ENCODE results near the gene RAPGEF2. TPM values are rescaled to one million over a fixed set of nuclear protein-coding genes. Genes with fewer than 3 reads are reported as not detected.

Gene RAPGEF2
- total RNA-seq, 1 experiment from 2014 or later = 17.6 TPM

DNA sequence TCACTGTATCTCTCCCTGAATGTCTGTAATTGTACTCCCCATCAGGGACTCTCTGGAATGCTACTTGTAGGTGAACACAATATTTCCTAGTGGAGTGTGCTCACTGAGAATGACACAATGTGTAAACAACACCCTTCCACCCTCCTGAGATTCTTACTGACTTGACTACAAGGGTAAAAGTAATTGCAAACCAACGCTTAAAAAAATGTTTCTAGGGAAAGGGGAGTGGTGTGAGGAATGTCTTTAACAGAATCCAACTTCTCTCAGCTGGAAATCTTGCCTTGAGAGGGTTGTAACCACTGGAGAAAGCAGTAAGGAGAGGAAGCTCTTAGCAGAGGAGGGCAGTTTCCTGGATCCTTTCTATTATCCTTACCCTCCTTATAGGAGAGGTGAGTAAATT lies 5.1 kb upstream of the RAPGEF2 start:
- H3K27ac ChIP-seq (ENCODE audit: low read length) = no peak overlapping the region
- intact Hi-C loops (cut with micrococcal nuclease; ENCODE audit: unreplicated experiment) = no loop called here
- DNase-seq (ENCODE audit: low read depth, low spot score) = no peak
- H3K27me3 ChIP-seq (ENCODE audit: control insufficient read depth, insufficient read depth, low read length) = no peaks in the 10 kb centered on the region
- H3K4me3 ChIP-seq (ENCODE audit: low read depth in 2 of 2, low read length in 2 of 2) = no peak overlapping the region
- H3K9me3 ChIP-seq (ENCODE audit: control insufficient read depth, insufficient read depth, low read depth, low read length) = no peaks in the 10 kb centered on the region
- no TSS peak for BruUV-seq (replicated peaks)
- ChIA-PET POLR2A (no interaction called here), CTCF (no interaction called here)
- H3K36me3 ChIP-seq (ENCODE audit: control insufficient read depth, insufficient read depth, low read length) = no peaks in the 10 kb centered on the region
- ATAC-seq = no peak
- TF ChIP-seq, protein P1, sequence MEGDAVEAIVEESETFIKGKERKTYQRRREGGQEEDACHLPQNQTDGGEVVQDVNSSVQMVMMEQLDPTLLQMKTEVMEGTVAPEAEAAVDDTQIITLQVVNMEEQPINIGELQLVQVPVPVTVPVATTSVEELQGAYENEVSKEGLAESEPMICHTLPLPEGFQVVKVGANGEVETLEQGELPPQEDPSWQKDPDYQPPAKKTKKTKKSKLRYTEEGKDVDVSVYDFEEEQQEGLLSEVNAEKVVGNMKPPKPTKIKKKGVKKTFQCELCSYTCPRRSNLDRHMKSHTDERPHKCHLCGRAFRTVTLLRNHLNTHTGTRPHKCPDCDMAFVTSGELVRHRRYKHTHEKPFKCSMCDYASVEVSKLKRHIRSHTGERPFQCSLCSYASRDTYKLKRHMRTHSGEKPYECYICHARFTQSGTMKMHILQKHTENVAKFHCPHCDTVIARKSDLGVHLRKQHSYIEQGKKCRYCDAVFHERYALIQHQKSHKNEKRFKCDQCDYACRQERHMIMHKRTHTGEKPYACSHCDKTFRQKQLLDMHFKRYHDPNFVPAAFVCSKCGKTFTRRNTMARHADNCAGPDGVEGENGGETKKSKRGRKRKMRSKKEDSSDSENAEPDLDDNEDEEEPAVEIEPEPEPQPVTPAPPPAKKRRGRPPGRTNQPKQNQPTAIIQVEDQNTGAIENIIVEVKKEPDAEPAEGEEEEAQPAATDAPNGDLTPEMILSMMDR (IDR thresholded peaks at IDR 0.05) = no peak
- TF ChIP-seq POLR2AphosphoS5 (IDR thresholded peaks at IDR 0.05; ENCODE audit: low read depth, low read length) (no peak), SIN3A (IDR thresholded peaks at IDR 0.05; ENCODE audit: borderline replicate concordance, insufficient read depth, low read depth, low read length) (no peak), REST (IDR thresholded peaks at IDR 0.05; ENCODE audit: insufficient read depth in 1 of 2, low read depth in 2 of 2, low read length in 1 of 2) (no peak), TCF7L2 (IDR thresholded peaks at IDR 0.05; ENCODE audit: low read depth, low read length) (no peak)
- in situ Hi-C loops (cut with HindIII; ENCODE audit: low pct_unique_long_range_greater_than_20kb, low sequenced_read_pairs) = no loop called here
- peaks cover 4% of the 10 kb centered on the region; the same call in 1 of the 2 replicates for H3K4me1 ChIP-seq (ENCODE audit: control insufficient read depth, insufficient read depth, low read length)

GRCh38 chr4:159098482-159099127 lies 4.3 kb upstream of the RAPGEF2 start:
- CTCF ChIA-PET = interaction anchor here (0.6 kb wide), 1 partner anchor 79 kb away, joined by 3 read pairs; no protein-coding TSS in a partner anchor
- TF ChIP-seq, protein P1 (IDR thresholded peaks at IDR 0.05) = no peak
- TF ChIP-seq REST (IDR thresholded peaks at IDR 0.05; ENCODE audit: insufficient read depth in 1 of 2, low read depth in 2 of 2, low read length in 1 of 2) (no peak), TCF7L2 (IDR thresholded peaks at IDR 0.05; ENCODE audit: low read depth, low read length) (no peak), SIN3A (IDR thresholded peaks at IDR 0.05; ENCODE audit: borderline replicate concordance, insufficient read depth, low read depth, low read length) (no peak), POLR2AphosphoS5 (IDR thresholded peaks at IDR 0.05; ENCODE audit: low read depth, low read length) (no peak)
- no peak for DNase-seq (ENCODE audit: low read depth, low spot score)
- intact Hi-C loops (cut with micrococcal nuclease; ENCODE audit: unreplicated experiment) (no loop called here), in situ Hi-C loops (cut with HindIII; ENCODE audit: low pct_unique_long_range_greater_than_20kb, low sequenced_read_pairs) (no loop called here)
- BruUV-seq (replicated peaks) = no TSS peak
- POLR2A ChIA-PET = interaction anchor here (0.6 kb wide), 1 partner anchor 189 kb away, joined by 5 read pairs; no protein-coding TSS in a partner anchor
- ATAC-seq = no peak
- Histone ChIP-seq H3K27ac (ENCODE audit: low read length) (no peak overlapping the region), H3K4me3 (ENCODE audit: low read depth in 2 of 2, low read length in 2 of 2) (no peak overlapping the region), H3K9me3 (ENCODE audit: control insufficient read depth, insufficient read depth, low read depth, low read length) (no peaks in the 10 kb centered on the region), H3K27me3 (ENCODE audit: control insufficient read depth, insufficient read depth, low read length) (no peaks in the 10 kb centered on the region), H3K4me1 (ENCODE audit: control insufficient read depth, insufficient read depth, low read length) (peaks cover 4% of the 10 kb centered on the region; the same call in 1 of the 2 replicates), H3K36me3 (ENCODE audit: control insufficient read depth, insufficient read depth, low read length) (no peaks in the 10 kb centered on the region; the same call in 1 of the 2 replicates)

Measured in Panc1 (cell line).